Neuron (in vitro differentiated cells): ENCODE data around the gene PRKN.
"Not testable (repeated sequence)": the region's sequence is repeated elsewhere in the genome, so short reads cannot be mapped to it uniquely, and the experiment has no call there.

ENCODE experiments used
- H2AFZ ChIP-seq: one replicate; pipeline ENCODE4 v1.6.1; 2013; ENCODE audit warnings: low read depth, mild to moderate bottlenecking, inconsistent platforms, low read length, moderate library complexity
- H3K27me3 ChIP-seq: one replicate; pipeline ENCODE4 v1.6.1; 2013; ENCODE audit warnings: low read length; ENCODE audit not compliant: insufficient read depth
- H3K36me3 ChIP-seq: one replicate; pipeline ENCODE4 v1.6.1; 2013; ENCODE audit warnings: low read length; ENCODE audit not compliant: insufficient read depth
- H3K4me1 ChIP-seq: one replicate; pipeline ENCODE4 v1.6.1; 2013; ENCODE audit warnings: low read length; ENCODE audit not compliant: insufficient read depth
- H3K4me3 ChIP-seq: 2 replicates; pipeline ENCODE4 v1.5.1; 2013; ENCODE audit warnings: mild to moderate bottlenecking, low read length, moderate library complexity
- H3K9me3 ChIP-seq: one replicate; pipeline ENCODE4 v1.6.1; 2013; ENCODE audit warnings: low read length

The PRKN gene

GRCh38 chr6:162531391-162531790 lies 196.2 kb downstream of the PRKN start:
- not testable (repeated sequence) for H3K27me3 ChIP-seq, H2AFZ ChIP-seq

GRCh38 chr6:162528538-162528937 lies 199.0 kb downstream of the PRKN start:
- no peaks in the 10 kb centered on the region for H3K36me3 ChIP-seq
- H3K9me3 ChIP-seq = no peaks in the 10 kb centered on the region
- H3K4me1 ChIP-seq = no peaks in the 10 kb centered on the region
- H2AFZ ChIP-seq = no peak overlapping the region
- no peak overlapping the region for H3K4me3 ChIP-seq
- no peaks in the 10 kb centered on the region for H3K27me3 ChIP-seq

More at GRCh38 chr6:162531391-162531790, 196.2 kb downstream of the PRKN start:
- H3K4me1 ChIP-seq, H3K9me3 ChIP-seq, H3K4me3 ChIP-seq, H3K36me3 ChIP-seq: not testable (repeated sequence)

- H3K27me3 ChIP-seq = no peaks in the 10 kb centered on the region
- no peaks in the 10 kb centered on the region for H3K36me3 ChIP-seq
- H3K9me3 ChIP-seq = no peaks in the 10 kb centered on the region
- H3K4me1 ChIP-seq = no peaks in the 10 kb centered on the region
- H3K4me3 ChIP-seq = no peak overlapping the region
- H2AFZ ChIP-seq = no peak overlapping the region
Measured at GRCh38 chr6:162526960-162527359, 200.6 kb downstream of the PRKN start.

- Histone ChIP-seq H3K4me3 (no peak overlapping the region), H3K27me3 (no peaks in the 10 kb centered on the region), H3K9me3 (no peaks in the 10 kb centered on the region), H2AFZ (no peak overlapping the region), H3K36me3 (no peaks in the 10 kb centered on the region), H3K4me1 (no peaks in the 10 kb centered on the region)
Measured at GRCh38 chr6:162525181-162525580, 202.4 kb downstream of the PRKN start.

- no peak overlapping the region for H2AFZ ChIP-seq
- peaks cover 24% of the 10 kb centered on the region for H3K4me1 ChIP-seq
- H3K27me3 ChIP-seq = no peaks in the 10 kb centered on the region
- no peaks in the 10 kb centered on the region for H3K36me3 ChIP-seq
- H3K4me3 ChIP-seq = no peak overlapping the region
- no peaks in the 10 kb centered on the region for H3K9me3 ChIP-seq
Measured at GRCh38 chr6:162512744-162513143, 214.8 kb downstream of the PRKN start.

GRCh38 chr6:162497389-162497788 lies 230.2 kb downstream of the PRKN start:
- Histone ChIP-seq H3K4me1 (peaks cover 8% of the 10 kb centered on the region), H2AFZ (no peak overlapping the region), H3K27me3 (no peaks in the 10 kb centered on the region), H3K36me3 (no peaks in the 10 kb centered on the region), H3K4me3 (no peak overlapping the region), H3K9me3 (no peaks in the 10 kb centered on the region)

GRCh38 chr6:162493917-162494316 lies 233.6 kb downstream of the PRKN start:
- no peak overlapping the region for H3K4me3 ChIP-seq
- H3K9me3 ChIP-seq = no peaks in the 10 kb centered on the region
- no peak overlapping the region for H2AFZ ChIP-seq
- no peaks in the 10 kb centered on the region for H3K27me3 ChIP-seq
- no peaks in the 10 kb centered on the region for H3K36me3 ChIP-seq
- peaks cover 26% of the 10 kb centered on the region for H3K4me1 ChIP-seq

- H3K9me3 ChIP-seq = peaks cover 3% of the 10 kb centered on the region
- peaks cover 20% of the 10 kb centered on the region for H3K4me1 ChIP-seq
- no peaks in the 10 kb centered on the region for H3K27me3 ChIP-seq
- no peaks in the 10 kb centered on the region for H3K36me3 ChIP-seq
- no peak overlapping the region for H3K4me3 ChIP-seq
- no peak overlapping the region for H2AFZ ChIP-seq
Measured at GRCh38 chr6:162491637-162492036, 235.9 kb downstream of the PRKN start.

GRCh38 chr6:162489101-162489976 lies 238.2 kb downstream of the PRKN start:
- H2AFZ ChIP-seq = no peak overlapping the region
- peaks cover 3% of the 10 kb centered on the region for H3K9me3 ChIP-seq
- H3K4me3 ChIP-seq = no peak overlapping the region
- no peaks in the 10 kb centered on the region for H3K36me3 ChIP-seq
- peaks cover 22% of the 10 kb centered on the region for H3K4me1 ChIP-seq
- H3K27me3 ChIP-seq = no peaks in the 10 kb centered on the region

GRCh38 chr6:162488444-162488843 lies 239.1 kb downstream of the PRKN start:
- Histone ChIP-seq H2AFZ (no peak overlapping the region), H3K4me3 (no peak overlapping the region), H3K9me3 (peaks cover 3% of the 10 kb centered on the region), H3K4me1 (peaks cover 22% of the 10 kb centered on the region), H3K27me3 (no peaks in the 10 kb centered on the region), H3K36me3 (no peaks in the 10 kb centered on the region)

- Histone ChIP-seq H3K27me3 (no peaks in the 10 kb centered on the region), H3K4me3 (no peak overlapping the region), H3K4me1 (peaks cover 23% of the 10 kb centered on the region), H3K36me3 (no peaks in the 10 kb centered on the region), H3K9me3 (peaks cover 3% of the 10 kb centered on the region), H2AFZ (no peak overlapping the region)
Measured at GRCh38 chr6:162485464-162485863, 242.1 kb downstream of the PRKN start.

- Histone ChIP-seq H3K27me3 (no peaks in the 10 kb centered on the region), H3K4me1 (peaks cover 10% of the 10 kb centered on the region), H2AFZ (no peak overlapping the region), H3K36me3 (no peaks in the 10 kb centered on the region), H3K9me3 (no peaks in the 10 kb centered on the region), H3K4me3 (no peak overlapping the region)
Measured at GRCh38 chr6:162481938-162482337, 245.6 kb downstream of the PRKN start.

GRCh38 chr6:162481320-162481719 lies 246.2 kb downstream of the PRKN start:
- Histone ChIP-seq H3K36me3 (no peaks in the 10 kb centered on the region), H3K27me3 (no peaks in the 10 kb centered on the region), H3K9me3 (no peaks in the 10 kb centered on the region), H3K4me3 (no peak overlapping the region), H3K4me1 (peaks cover 10% of the 10 kb centered on the region), H2AFZ (no peak overlapping the region)
